Testis (tissue), 2 donors: ENCODE results near the gene LAMTOR4.

Experiments used
- CTCF ChIP-seq, 3 experiments: fragments of 450-650 bp in 2 of 3; fragments of 200-600 bp in 1 of 3; sonication (generic) in 1 of 3; IDR thresholded peaks; one replicate each; pipeline ENCODE4 v1.5.1; 2016 to 2019; ENCODE audit warnings: antibody characterized with exemption in 3 of 3, mild to moderate bottlenecking in 2 of 3, moderate library complexity in 1 of 3
- POLR2A ChIP-seq: fragments of 450-650 bp; IDR thresholded peaks from one replicate; pipeline ENCODE4 v1.6.1; 2017; ENCODE audit warnings: antibody characterized with exemption, mild to moderate bottlenecking, moderate library complexity

GRCh38 chr7:100200693-100201092, 52.0 kb downstream of the LAMTOR4 start:
- TF ChIP-seq CTCF (IDR thresholded peaks at IDR 0.05) (no peak), POLR2A (no peak)
